Keratinocyte (primary cell): Measurements from ENCODE around the gene AP5Z1. TPM values are rescaled to one million over a fixed set of nuclear protein-coding genes. Genes with fewer than 3 reads are reported as not detected.
A peak's percentile ranks its signal among the peaks of the same experiment; 100 is the strongest.

Source experiments
- DNase-seq: peaks from one replicate; pipeline ENCODE4 v3.0.0-alpha.2; 2011; ENCODE audit warnings: low read depth, missing footprints, low spot score
- FAIRE-seq: peaks from 2 replicates; lab custom pipeline; 2011; peaks lifted over from hg19 to GRCh38; lab: Jason Lieb, UNC
- H2AFZ ChIP-seq: 2 replicates; pipeline ENCODE4 v1.6.0; 2012; ENCODE audit warnings: low read length, control low read depth, inconsistent platforms; ENCODE audit not compliant: control insufficient read depth
- H3K27ac ChIP-seq: 2 replicates; pipeline ENCODE4 v1.5.1; 2011; ENCODE audit warnings: low read length; ENCODE audit not compliant: control insufficient read depth, insufficient read depth
- H3K27me3 ChIP-seq: 3 replicates; pipeline ENCODE4 v1.6.0; 2011; ENCODE audit warnings: low read length; ENCODE audit not compliant: control insufficient read depth, insufficient read depth; ENCODE audit errors: extremely low read depth
- H3K36me3 ChIP-seq, 2 experiments: 2 replicates in 1 of 2; 3 replicates in 1 of 2; pipeline ENCODE4 v1.5.1; 2011; ENCODE audit warnings: low read length in 2 of 2, mild to moderate bottlenecking in 1 of 2; ENCODE audit not compliant: control insufficient read depth in 2 of 2, insufficient read depth in 2 of 2; ENCODE audit errors: extremely low read depth in 1 of 2
- H3K4me1 ChIP-seq: 3 replicates; pipeline ENCODE4 v1.5.1; 2011; ENCODE audit warnings: low read length; ENCODE audit not compliant: control insufficient read depth, insufficient read depth; ENCODE audit errors: extremely low read depth
- H3K4me2 ChIP-seq: 3 replicates; pipeline ENCODE4 v1.6.0; 2011; ENCODE audit warnings: low read depth, low read length; ENCODE audit not compliant: control insufficient read depth, insufficient read depth; ENCODE audit errors: extremely low read depth
- H3K4me3 ChIP-seq, 3 experiments: fragments of 200-600 bp in 1 of 3; sonication (generic) in 1 of 3; 2 replicates in 2 of 3; 3 replicates in 1 of 3; pipeline ENCODE4 v1.5.1; 2011 to 2016; ENCODE audit warnings: low read length in 3 of 3, mild to moderate bottlenecking in 3 of 3, control low read depth in 2 of 3, inconsistent platforms in 1 of 3, low read depth in 1 of 3, mixed read lengths in 1 of 3, mixed run types in 1 of 3, moderate library complexity in 1 of 3; ENCODE audit not compliant: control insufficient read depth in 2 of 3, insufficient read depth in 2 of 3; ENCODE audit errors: extremely low read depth in 1 of 3
- H3K79me2 ChIP-seq: 2 replicates; pipeline ENCODE4 v1.6.0; 2012; ENCODE audit warnings: low read length; ENCODE audit not compliant: control insufficient read depth, insufficient read depth
- H3K9ac ChIP-seq: 3 replicates; pipeline ENCODE4 v1.6.0; 2011; ENCODE audit warnings: low read length; ENCODE audit not compliant: control insufficient read depth, insufficient read depth; ENCODE audit errors: extremely low read depth
- H3K9me1 ChIP-seq: 3 replicates; pipeline ENCODE4 v1.6.0; 2011; ENCODE audit warnings: low read length; ENCODE audit not compliant: control insufficient read depth, insufficient read depth; ENCODE audit errors: extremely low read depth
- H3K9me3 ChIP-seq: 2 replicates; pipeline ENCODE4 v1.5.1; 2012; ENCODE audit warnings: low read depth, low read length; ENCODE audit not compliant: control insufficient read depth
- H4K20me1 ChIP-seq: 3 replicates; pipeline ENCODE4 v1.6.0; 2011; ENCODE audit warnings: low read length; ENCODE audit not compliant: control insufficient read depth, insufficient read depth; ENCODE audit errors: extremely low read depth
- EZH2 ChIP-seq: IDR thresholded peaks from one replicate; pipeline ENCODE4 v1.6.1; 2012; ENCODE audit warnings: inconsistent platforms, mild to moderate bottlenecking, low read length, moderate library complexity
- dilution Hi-C: fragments of 300-500 bp; cut with MboI; formaldehyde crosslinking; loops from one replicate; pipeline ENCODE4 v1.7.0; 2020; ENCODE audit warnings: low sequenced_read_pairs; ENCODE audit not compliant: extremely low pct_ligation_motif_present
- polyA plus RNA-seq, 5 experiments: library from polyadenylated mRNA; depleted of rRNA in 3 of 5; stranded (reverse) in 3 of 5; stranded (forward) in 1 of 5; unstranded in 1 of 5; fragments of >200 nt; gene quantifications; 1 replicate in 1 of 5; 2 replicates in 3 of 5; 3 replicates in 1 of 5; pipeline versions ENCODE4 v1.2.1 to v1.2.3, GENCODE V29; 2011 to 2012; ENCODE audit warnings: missing spikeins in 2 of 5, low read depth in 1 of 5, low replicate concordance in 1 of 5
- TF ChIP-seq, protein P1 (sequence below), 3 experiments: IDR thresholded peaks in 1 of 3; conservative IDR thresholded peaks in 1 of 3; optimal IDR thresholded peaks in 1 of 3; 2 replicates in 2 of 3; 3 replicates in 1 of 3; pipeline versions ENCODE3 to v1.5.1; 2011; ENCODE audit warnings: low read length in 3 of 3, mild to moderate bottlenecking in 3 of 3, moderate library complexity in 2 of 3, control low read depth in 1 of 3, inconsistent platforms in 1 of 3; ENCODE audit not compliant: insufficient read depth in 2 of 3; ENCODE audit errors: extremely low read depth in 1 of 3

The AP5Z1 gene
- polyA plus RNA-seq, 1 donor (not counting 4 experiments of a cell fraction or from before 2014, with no cell fraction given): 12.6 TPM

- dilution Hi-C loops: no loop called here
- no peak overlapping the region for H3K4me2 ChIP-seq
Observed at GRCh38 chr7:4765776-4766490, 9.5 kb upstream of the AP5Z1 start.

GRCh38 chr7:4766666-4767519 lies 8.5 kb upstream of the AP5Z1 start:
- Histone ChIP-seq H3K27ac (no peak overlapping the region), H3K4me3 (no peak overlapping the region), H3K79me2 (peaks cover 16% of the 10 kb centered on the region), H3K9ac (no peak overlapping the region), H3K4me2 (no peak overlapping the region), H3K4me1 (peaks cover 10% of the 10 kb centered on the region), H3K36me3 (peaks cover 27 to 39% of the 10 kb centered on the region in 2 experiments), H3K27me3 (no peaks in the 10 kb centered on the region), H2AFZ (no peak overlapping the region), H3K9me1 (no peaks in the 10 kb centered on the region), H3K9me3 (no peaks in the 10 kb centered on the region), H4K20me1 (peaks cover 6% of the 10 kb centered on the region)
- FAIRE-seq (no peak), DNase-seq (no peak)
- TF ChIP-seq EZH2: no peak
- TF ChIP-seq, protein P1, sequence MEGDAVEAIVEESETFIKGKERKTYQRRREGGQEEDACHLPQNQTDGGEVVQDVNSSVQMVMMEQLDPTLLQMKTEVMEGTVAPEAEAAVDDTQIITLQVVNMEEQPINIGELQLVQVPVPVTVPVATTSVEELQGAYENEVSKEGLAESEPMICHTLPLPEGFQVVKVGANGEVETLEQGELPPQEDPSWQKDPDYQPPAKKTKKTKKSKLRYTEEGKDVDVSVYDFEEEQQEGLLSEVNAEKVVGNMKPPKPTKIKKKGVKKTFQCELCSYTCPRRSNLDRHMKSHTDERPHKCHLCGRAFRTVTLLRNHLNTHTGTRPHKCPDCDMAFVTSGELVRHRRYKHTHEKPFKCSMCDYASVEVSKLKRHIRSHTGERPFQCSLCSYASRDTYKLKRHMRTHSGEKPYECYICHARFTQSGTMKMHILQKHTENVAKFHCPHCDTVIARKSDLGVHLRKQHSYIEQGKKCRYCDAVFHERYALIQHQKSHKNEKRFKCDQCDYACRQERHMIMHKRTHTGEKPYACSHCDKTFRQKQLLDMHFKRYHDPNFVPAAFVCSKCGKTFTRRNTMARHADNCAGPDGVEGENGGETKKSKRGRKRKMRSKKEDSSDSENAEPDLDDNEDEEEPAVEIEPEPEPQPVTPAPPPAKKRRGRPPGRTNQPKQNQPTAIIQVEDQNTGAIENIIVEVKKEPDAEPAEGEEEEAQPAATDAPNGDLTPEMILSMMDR (optimal IDR thresholded peaks at IDR 0.05 in 1 of 3, IDR thresholded peaks at IDR 0.05 in 1 of 3, conservative IDR thresholded peaks at IDR 0.05 in 1 of 3; ENCODE audit: extremely low read depth in 1 of 3, insufficient read depth in 2 of 3, low read length in 3 of 3): no peak
- dilution Hi-C loops: no loop called here

More at GRCh38 chr7:4765776-4766490, 9.5 kb upstream of the AP5Z1 start:
- no peak overlapping the region for H3K4me3 ChIP-seq
- no peaks in the 10 kb centered on the region for H3K27me3 ChIP-seq
- no peak overlapping the region for H2AFZ ChIP-seq
- H3K4me1 ChIP-seq: peaks cover 10% of the 10 kb centered on the region
- peaks cover 6% of the 10 kb centered on the region for H4K20me1 ChIP-seq
- H3K9ac ChIP-seq: no peak overlapping the region
- H3K79me2 ChIP-seq: peaks cover 16% of the 10 kb centered on the region
- H3K36me3 ChIP-seq: peaks cover 33 to 42% of the 10 kb centered on the region in 2 experiments
- no peaks in the 10 kb centered on the region for H3K9me3 ChIP-seq
- H3K9me1 ChIP-seq: no peaks in the 10 kb centered on the region
- no peak for FAIRE-seq
- no peak for TF ChIP-seq EZH2
- TF ChIP-seq, protein P1 (optimal IDR thresholded peaks at IDR 0.05 in 1 of 3, IDR thresholded peaks at IDR 0.05 in 1 of 3, conservative IDR thresholded peaks at IDR 0.05 in 1 of 3; ENCODE audit: extremely low read depth in 1 of 3, insufficient read depth in 2 of 3, low read length in 3 of 3): peak in 1 of 3 experiments; percentile 41
- H3K27ac ChIP-seq: no peak overlapping the region
- DNase-seq: no peak
